GM12878 (cell line): Measurements from ENCODE around the gene UGT1A7. TPM values are rescaled to one million over a fixed set of nuclear protein-coding genes. Genes with fewer than 3 reads are reported as not detected.

Source experiments
- ATAC-seq: fragments of 200-7000 bp; cut with Tn5 transposase; 3 replicates; pipeline ENCODE4 v1.9.1; 2020; ENCODE audit warnings: mild to moderate bottlenecking, moderate library complexity
- BruUV-seq: library from RNA; stranded (reverse); fragments of 400-500 nt; replicated peaks from 2 replicates; lab custom pipeline; 2021; lab: Mats Ljungman, UMichigan
- CTCF ChIA-PET: fragments of 300-600 bp; sonication (Branson Sonifier 250); formaldehyde crosslinking; extraction: SDS; loops from one replicate; lab custom pipeline; 2021; ENCODE audit warnings: inconsistent platforms; lab: Yijun Ruan, JAX
- POLR2A ChIA-PET: fragments of 350-600 bp; formaldehyde crosslinking; extraction: SDS; loops from one replicate; lab custom pipeline; 2021; ENCODE audit warnings: inconsistent platforms; lab: Charles Lee
- RAD21 ChIA-PET: fragments of 300-600 bp; sonication (Branson Sonifier 250); formaldehyde crosslinking; loops from one replicate; lab custom pipeline; 2023; ENCODE audit warnings: antibody characterized with exemption; ENCODE audit not compliant: unreplicated experiment; lab: Charles Lee
- SMC1A ChIA-PET: fragments of 300-600 bp; sonication (Branson Sonifier 250); formaldehyde crosslinking; loops from one replicate; lab custom pipeline; 2023; ENCODE audit not compliant: unreplicated experiment, uncharacterized antibody; lab: Charles Lee
- DNase-seq: peaks from one replicate; pipeline ENCODE4 v3.0.0-alpha.2; 2011; ENCODE audit warnings: low read depth, low spot score
- FAIRE-seq: peaks from 3 replicates; lab custom pipeline; 2011; peaks lifted over from hg19 to GRCh38; lab: Jason Lieb, UNC
- H2AFZ ChIP-seq: 2 replicates; pipeline ENCODE4 v1.6.0; 2011; ENCODE audit warnings: low read depth, low read length, control low read depth; ENCODE audit not compliant: control insufficient read depth
- H3K27ac ChIP-seq: 2 replicates; pipeline ENCODE4 v1.5.1; 2011; ENCODE audit warnings: control low read depth; ENCODE audit not compliant: control insufficient read depth, insufficient read depth
- H3K27me3 ChIP-seq, 2 experiments: replicated peaks in 1 of 2; 2 replicates each; pipeline versions ENCODE4 v1.6.0 to v1.6.1; 2011; ENCODE audit warnings: low read length in 1 of 2; ENCODE audit not compliant: control insufficient read depth in 2 of 2, insufficient read depth in 2 of 2
- H3K36me3 ChIP-seq, 2 experiments: 2 replicates each; pipeline ENCODE4 v1.5.1; 2011; ENCODE audit warnings: low read length in 1 of 2; ENCODE audit not compliant: control insufficient read depth in 2 of 2, insufficient read depth in 2 of 2
- H3K4me1 ChIP-seq: 2 replicates; pipeline ENCODE4 v1.6.1; 2011; ENCODE audit warnings: mild to moderate bottlenecking, low read length, moderate library complexity, mixed read lengths; ENCODE audit not compliant: control insufficient read depth, insufficient read depth
- H3K4me2 ChIP-seq: 2 replicates; pipeline ENCODE4 v1.6.0; 2011; ENCODE audit warnings: control low read depth; ENCODE audit not compliant: control insufficient read depth, insufficient read depth
- H3K4me3 ChIP-seq: fragments of 200-600 bp; sonication (generic); 2 replicates; pipeline ENCODE4 v1.5.1; 2016
- H3K79me2 ChIP-seq: 2 replicates; pipeline ENCODE4 v1.6.0; 2011; ENCODE audit warnings: low read length; ENCODE audit not compliant: control insufficient read depth, insufficient read depth
- H3K9ac ChIP-seq: 2 replicates; pipeline ENCODE4 v1.8.0; 2011; ENCODE audit warnings: low read length, control low read depth, mixed read lengths; ENCODE audit not compliant: control insufficient read depth, insufficient read depth
- H3K9me3 ChIP-seq: replicated peaks from 3 replicates; pipeline ENCODE4 v1.5.1; 2011; ENCODE audit warnings: mild to moderate bottlenecking, low read length; ENCODE audit not compliant: control insufficient read depth, insufficient read depth
- H4K20me1 ChIP-seq: 2 replicates; pipeline ENCODE4 v1.6.0; 2011; ENCODE audit not compliant: control insufficient read depth, insufficient read depth
- BCL11A ChIP-seq: IDR thresholded peaks from 2 replicates; pipeline ENCODE4 v1.6.1; 2011; ENCODE audit warnings: low read depth, low read length
- CBFB ChIP-seq: IDR thresholded peaks from 2 replicates; pipeline ENCODE4 v1.6.1; 2016; ENCODE audit warnings: antibody characterized with exemption, low read depth
- FOXK2 ChIP-seq: fragments of 450-650 bp; IDR thresholded peaks from 2 replicates; pipeline ENCODE4 v1.6.1; 2017; ENCODE audit warnings: mild to moderate bottlenecking, moderate library complexity
- GABPA ChIP-seq: IDR thresholded peaks from 2 replicates; pipeline ENCODE4 v1.6.1; 2014; ENCODE audit warnings: antibody characterized with exemption, low read depth, mild to moderate bottlenecking, inconsistent platforms
- MEF2A ChIP-seq: IDR thresholded peaks from 2 replicates; pipeline ENCODE4 v1.6.1; 2011; ENCODE audit warnings: low read depth, mild to moderate bottlenecking, low read length, moderate library complexity; ENCODE audit not compliant: insufficient read depth
- MXI1 ChIP-seq: fragments of 150-350 bp; IDR thresholded peaks from 2 replicates; pipeline ENCODE4 v1.6.1; 2011; ENCODE audit warnings: low read depth, mild to moderate bottlenecking, inconsistent platforms, low read length, improper control_type of control experiment
- NR2C2 ChIP-seq: IDR thresholded peaks from 2 replicates; pipeline ENCODE4 v1.6.1; 2011; ENCODE audit warnings: borderline replicate concordance, low read depth; ENCODE audit not compliant: control insufficient read depth, insufficient read length
- RELA ChIP-seq: fragments of 450-650 bp; IDR thresholded peaks from 2 replicates; pipeline ENCODE4 v1.8.0; 2014; ENCODE audit warnings: borderline replicate concordance; ENCODE audit not compliant: partially characterized antibody
- SIN3A ChIP-seq: IDR thresholded peaks from 2 replicates; pipeline ENCODE4 v1.6.1; 2012; ENCODE audit warnings: low read depth, low read length, improper control_type of control experiment
- ZNF24 ChIP-seq: fragments of 450-650 bp; IDR thresholded peaks from 2 replicates; pipeline ENCODE4 v1.6.1; 2017; ENCODE audit warnings: antibody characterized with exemption, mild to moderate bottlenecking
- WGBS: methylation state at CpG from one replicate; pipeline ENCODE4 v1.1.6; 2016; ENCODE audit warnings: low lambda C conversion rate; ENCODE audit not compliant: insufficient replicate concordance, insufficient coverage; ENCODE audit errors: missing lambda C conversion rate; 5-methylcytosine and 5-hydroxymethylcytosine counted together
- in situ Hi-C: fragments of 300-500 bp; cut with MboI; formaldehyde crosslinking; loops from 9 replicates; pipeline ENCODE4 v1.14.3; 2018; ENCODE audit warnings: mixed read lengths
- intact Hi-C: fragments of 100-400 bp; cut with micrococcal nuclease; formaldehyde crosslinking; loops from one replicate; pipeline ENCODE4 v1.14.2; 2022; ENCODE audit not compliant: unreplicated experiment
- polyA plus RNA-seq, 11 experiments: library from polyadenylated mRNA; depleted of rRNA in 4 of 11; unstranded in 6 of 11; stranded (reverse) in 5 of 11; fragments of >200 nt; fragmentation: Nextera tagmentation in 4 of 11; fragmentation: Illumina TruSeq in 1 of 11; extraction: Ambion mirVana in 4 of 11; extraction: Trizol in 1 of 11; gene quantifications; 1 replicate in 1 of 11; 2 replicates in 10 of 11; pipeline versions ENCODE4 v1.2.1 to v1.2.3, GENCODE V29; 2011 to 2016; ENCODE audit warnings: inconsistent platforms in 2 of 11, missing spikeins in 2 of 11, low read depth in 1 of 11
- total RNA-seq, 4 experiments: library from RNA; depleted of rRNA in 3 of 4; stranded (reverse); fragments of >200 nt in 3 of 4; fragmentation: Illumina TruSeq in 1 of 4; extraction: Trizol in 1 of 4; gene quantifications; 2 replicates each; pipeline versions ENCODE4 v1.2.1 to v1.2.3, GENCODE V29; 2013 to 2021
- TF ChIP-seq, protein P1 (sequence below): IDR thresholded peaks from 2 replicates; pipeline ENCODE4 v1.6.1; 2011; ENCODE audit warnings: low read depth, low read length, improper control_type of control experiment, borderline replicate concordance
- TF ChIP-seq, protein P2 (sequence below): IDR thresholded peaks from 2 replicates; pipeline ENCODE4 v1.6.1; 2011; ENCODE audit warnings: borderline replicate concordance, low read depth, mild to moderate bottlenecking, moderate library complexity, mixed read lengths, low read length; ENCODE audit not compliant: insufficient read depth; ENCODE audit errors: extremely low read length
- TF ChIP-seq, protein P3 (sequence below): fragments of 450-650 bp; IDR thresholded peaks from 2 replicates; pipeline ENCODE4 v1.6.1; 2018; ENCODE audit warnings: mild to moderate bottlenecking, low read depth, moderate library complexity; ENCODE audit not compliant: partially characterized antibody
- TF ChIP-seq, protein P4 (sequence below): fragments of 450-650 bp; formaldehyde crosslinking; IDR thresholded peaks from 2 replicates; pipeline ENCODE4 v1.4.0; 2020; ENCODE audit warnings: mild to moderate bottlenecking, moderate library complexity

The UGT1A7 gene
- total and polyA plus RNA-seq, 10 of the 15 experiments (the other 5 are each of a cell fraction or from before 2014, with no cell fraction given), result not detected

DNA sequence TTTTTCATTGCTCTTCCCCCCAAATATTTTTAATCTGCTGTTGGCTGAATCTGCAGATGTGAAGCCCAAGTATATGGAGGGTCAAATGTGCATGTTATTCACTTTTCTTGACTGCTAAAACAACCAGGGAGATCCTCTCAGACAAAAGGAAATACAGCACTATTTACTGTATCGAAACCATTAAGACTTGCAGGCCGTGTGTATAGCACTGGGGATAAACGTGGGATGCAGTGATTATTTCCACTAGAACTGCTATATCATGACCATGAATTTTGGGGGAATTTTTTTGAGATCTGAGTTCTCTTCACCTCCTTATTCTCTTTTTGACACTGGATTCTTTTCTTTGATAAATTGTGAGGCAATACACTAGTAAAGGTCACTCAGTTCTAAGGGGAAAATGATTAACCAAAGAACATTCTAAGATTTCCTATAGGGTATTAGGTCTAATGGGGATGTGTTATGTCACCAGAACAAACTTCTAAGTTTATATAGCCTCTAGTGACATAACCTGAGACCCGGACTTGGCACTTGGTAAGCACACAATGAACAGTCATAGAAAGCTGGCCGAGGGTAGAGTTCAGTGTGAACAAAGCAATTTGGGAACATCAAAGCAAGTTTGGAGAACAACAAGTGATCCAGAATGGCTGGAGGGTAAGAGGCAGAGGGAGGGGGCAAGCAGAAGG, 63.5 kb downstream of the UGT1A7 start:
- FAIRE-seq (no peak), ATAC-seq (no peak), DNase-seq (no peak)
- H4K20me1 ChIP-seq, result no peaks in the 10 kb centered on the region
- no peaks in the 10 kb centered on the region for H3K27me3 ChIP-seq
- ChIA-PET SMC1A (no interaction called here), POLR2A (no interaction called here), RAD21 (no interaction called here), CTCF (no interaction called here)
- H3K9ac ChIP-seq, result no peak overlapping the region
- no peaks in the 10 kb centered on the region; the same call in 2 of the 3 replicates for H3K9me3 ChIP-seq
- in situ Hi-C loops (no loop called here), intact Hi-C loops (no loop called here)
- H3K4me2 ChIP-seq, result no peak overlapping the region
- H3K27ac ChIP-seq, result no peak overlapping the region
- no peak overlapping the region for H2AFZ ChIP-seq
- H3K36me3 ChIP-seq, result no peaks in the 10 kb centered on the region
- H3K4me1 ChIP-seq, result no peaks in the 10 kb centered on the region
- no peaks in the 10 kb centered on the region for H3K79me2 ChIP-seq
- 9% methylated on average over 5 of the region's 5 CpGs for WGBS
- BruUV-seq, result no TSS peak
- no peak overlapping the region for H3K4me3 ChIP-seq
- TF ChIP-seq, protein P1, sequence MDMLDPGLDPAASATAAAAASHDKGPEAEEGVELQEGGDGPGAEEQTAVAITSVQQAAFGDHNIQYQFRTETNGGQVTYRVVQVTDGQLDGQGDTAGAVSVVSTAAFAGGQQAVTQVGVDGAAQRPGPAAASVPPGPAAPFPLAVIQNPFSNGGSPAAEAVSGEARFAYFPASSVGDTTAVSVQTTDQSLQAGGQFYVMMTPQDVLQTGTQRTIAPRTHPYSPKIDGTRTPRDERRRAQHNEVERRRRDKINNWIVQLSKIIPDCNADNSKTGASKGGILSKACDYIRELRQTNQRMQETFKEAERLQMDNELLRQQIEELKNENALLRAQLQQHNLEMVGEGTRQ, result no peak
- TF ChIP-seq ZNF24, result no peak
- no peak for TF ChIP-seq MEF2A
- TF ChIP-seq GABPA, result no peak
- TF ChIP-seq CBFB, result no peak
- TF ChIP-seq, protein P2, sequence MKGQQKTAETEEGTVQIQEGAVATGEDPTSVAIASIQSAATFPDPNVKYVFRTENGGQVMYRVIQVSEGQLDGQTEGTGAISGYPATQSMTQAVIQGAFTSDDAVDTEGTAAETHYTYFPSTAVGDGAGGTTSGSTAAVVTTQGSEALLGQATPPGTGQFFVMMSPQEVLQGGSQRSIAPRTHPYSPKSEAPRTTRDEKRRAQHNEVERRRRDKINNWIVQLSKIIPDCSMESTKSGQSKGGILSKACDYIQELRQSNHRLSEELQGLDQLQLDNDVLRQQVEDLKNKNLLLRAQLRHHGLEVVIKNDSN, result no peak
- TF ChIP-seq SIN3A, result no peak
- TF ChIP-seq, protein P3, sequence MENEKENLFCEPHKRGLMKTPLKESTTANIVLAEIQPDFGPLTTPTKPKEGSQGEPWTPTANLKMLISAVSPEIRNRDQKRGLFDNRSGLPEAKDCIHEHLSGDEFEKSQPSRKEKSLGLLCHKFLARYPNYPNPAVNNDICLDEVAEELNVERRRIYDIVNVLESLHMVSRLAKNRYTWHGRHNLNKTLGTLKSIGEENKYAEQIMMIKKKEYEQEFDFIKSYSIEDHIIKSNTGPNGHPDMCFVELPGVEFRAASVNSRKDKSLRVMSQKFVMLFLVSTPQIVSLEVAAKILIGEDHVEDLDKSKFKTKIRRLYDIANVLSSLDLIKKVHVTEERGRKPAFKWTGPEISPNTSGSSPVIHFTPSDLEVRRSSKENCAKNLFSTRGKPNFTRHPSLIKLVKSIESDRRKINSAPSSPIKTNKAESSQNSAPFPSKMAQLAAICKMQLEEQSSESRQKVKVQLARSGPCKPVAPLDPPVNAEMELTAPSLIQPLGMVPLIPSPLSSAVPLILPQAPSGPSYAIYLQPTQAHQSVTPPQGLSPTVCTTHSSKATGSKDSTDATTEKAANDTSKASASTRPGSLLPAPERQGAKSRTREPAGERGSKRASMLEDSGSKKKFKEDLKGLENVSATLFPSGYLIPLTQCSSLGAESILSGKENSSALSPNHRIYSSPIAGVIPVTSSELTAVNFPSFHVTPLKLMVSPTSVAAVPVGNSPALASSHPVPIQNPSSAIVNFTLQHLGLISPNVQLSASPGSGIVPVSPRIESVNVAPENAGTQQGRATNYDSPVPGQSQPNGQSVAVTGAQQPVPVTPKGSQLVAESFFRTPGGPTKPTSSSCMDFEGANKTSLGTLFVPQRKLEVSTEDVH, result no peak
- TF ChIP-seq FOXK2, result no peak
- TF ChIP-seq RELA, result no peak
- TF ChIP-seq NR2C2, result no peak
- TF ChIP-seq BCL11A, result no peak
- no peak for TF ChIP-seq MXI1
- TF ChIP-seq, protein P4, sequence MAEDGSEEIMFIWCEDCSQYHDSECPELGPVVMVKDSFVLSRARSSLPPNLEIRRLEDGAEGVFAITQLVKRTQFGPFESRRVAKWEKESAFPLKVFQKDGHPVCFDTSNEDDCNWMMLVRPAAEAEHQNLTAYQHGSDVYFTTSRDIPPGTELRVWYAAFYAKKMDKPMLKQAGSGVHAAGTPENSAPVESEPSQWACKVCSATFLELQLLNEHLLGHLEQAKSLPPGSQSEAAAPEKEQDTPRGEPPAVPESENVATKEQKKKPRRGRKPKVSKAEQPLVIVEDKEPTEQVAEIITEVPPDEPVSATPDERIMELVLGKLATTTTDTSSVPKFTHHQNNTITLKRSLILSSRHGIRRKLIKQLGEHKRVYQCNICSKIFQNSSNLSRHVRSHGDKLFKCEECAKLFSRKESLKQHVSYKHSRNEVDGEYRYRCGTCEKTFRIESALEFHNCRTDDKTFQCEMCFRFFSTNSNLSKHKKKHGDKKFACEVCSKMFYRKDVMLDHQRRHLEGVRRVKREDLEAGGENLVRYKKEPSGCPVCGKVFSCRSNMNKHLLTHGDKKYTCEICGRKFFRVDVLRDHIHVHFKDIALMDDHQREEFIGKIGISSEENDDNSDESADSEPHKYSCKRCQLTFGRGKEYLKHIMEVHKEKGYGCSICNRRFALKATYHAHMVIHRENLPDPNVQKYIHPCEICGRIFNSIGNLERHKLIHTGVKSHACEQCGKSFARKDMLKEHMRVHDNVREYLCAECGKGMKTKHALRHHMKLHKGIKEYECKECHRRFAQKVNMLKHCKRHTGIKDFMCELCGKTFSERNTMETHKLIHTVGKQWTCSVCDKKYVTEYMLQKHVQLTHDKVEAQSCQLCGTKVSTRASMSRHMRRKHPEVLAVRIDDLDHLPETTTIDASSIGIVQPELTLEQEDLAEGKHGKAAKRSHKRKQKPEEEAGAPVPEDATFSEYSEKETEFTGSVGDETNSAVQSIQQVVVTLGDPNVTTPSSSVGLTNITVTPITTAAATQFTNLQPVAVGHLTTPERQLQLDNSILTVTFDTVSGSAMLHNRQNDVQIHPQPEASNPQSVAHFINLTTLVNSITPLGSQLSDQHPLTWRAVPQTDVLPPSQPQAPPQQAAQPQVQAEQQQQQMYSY (CRISPR knock-in tag), result no peak
